HG03039 (cell line): Measurements from ENCODE around the gene GSTK1.

Experiments used
- ATAC-seq: cut with Tn5 transposase; IDR thresholded peaks from one replicate; pipeline ENCODE4 v1.9.1; 2021; ENCODE audit warnings: mild to moderate bottlenecking, moderate library complexity; ENCODE audit not compliant: unreplicated experiment

Gene GSTK1

GRCh38 chr7:143295870-143296269 lies 32.6 kb downstream of the GSTK1 start:
- no peak for ATAC-seq

DNA sequence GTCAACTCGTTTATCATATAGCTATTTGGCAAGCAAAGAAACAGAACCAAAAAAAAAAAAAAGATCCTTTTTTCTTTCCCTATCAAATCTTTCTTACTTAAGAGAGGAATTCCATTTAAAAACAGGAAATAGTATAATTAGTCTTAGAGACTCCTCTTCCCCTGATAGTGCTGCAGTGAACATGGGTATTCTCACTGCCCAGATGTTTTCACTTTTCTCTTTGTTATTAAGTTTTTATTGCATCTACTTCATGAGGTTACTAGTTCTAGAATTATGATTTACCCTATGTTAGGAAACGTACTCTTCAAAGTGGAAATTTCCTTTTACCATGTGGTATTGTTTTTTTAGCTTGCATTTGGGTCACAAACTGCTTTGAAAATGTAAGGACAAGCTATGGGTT lies 33.4 kb downstream of the GSTK1 start:
- no peak for ATAC-seq

- no peak for ATAC-seq
Observed at GRCh38 chr7:143299346-143299745, 36.1 kb downstream of the GSTK1 start.

DNA sequence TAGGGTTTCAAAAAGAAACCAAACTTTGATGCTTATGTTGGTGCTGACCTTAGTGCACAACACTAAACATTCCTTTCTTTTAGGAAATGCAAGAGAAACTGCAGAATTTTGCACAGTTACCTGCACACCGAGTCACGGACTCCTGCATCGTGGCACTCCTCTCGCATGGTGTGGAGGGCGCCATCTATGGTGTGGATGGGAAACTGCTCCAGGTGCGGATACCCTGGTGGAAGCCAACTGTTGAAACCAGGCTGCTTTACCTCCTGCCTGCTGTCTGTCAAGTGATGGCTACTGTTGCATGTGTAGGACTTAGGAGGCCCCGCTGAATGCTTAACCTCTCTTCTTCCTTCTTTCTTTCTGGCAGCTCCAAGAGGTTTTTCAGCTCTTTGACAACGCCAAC lies 36.6 kb downstream of the GSTK1 start:
- ATAC-seq = no peak

DNA sequence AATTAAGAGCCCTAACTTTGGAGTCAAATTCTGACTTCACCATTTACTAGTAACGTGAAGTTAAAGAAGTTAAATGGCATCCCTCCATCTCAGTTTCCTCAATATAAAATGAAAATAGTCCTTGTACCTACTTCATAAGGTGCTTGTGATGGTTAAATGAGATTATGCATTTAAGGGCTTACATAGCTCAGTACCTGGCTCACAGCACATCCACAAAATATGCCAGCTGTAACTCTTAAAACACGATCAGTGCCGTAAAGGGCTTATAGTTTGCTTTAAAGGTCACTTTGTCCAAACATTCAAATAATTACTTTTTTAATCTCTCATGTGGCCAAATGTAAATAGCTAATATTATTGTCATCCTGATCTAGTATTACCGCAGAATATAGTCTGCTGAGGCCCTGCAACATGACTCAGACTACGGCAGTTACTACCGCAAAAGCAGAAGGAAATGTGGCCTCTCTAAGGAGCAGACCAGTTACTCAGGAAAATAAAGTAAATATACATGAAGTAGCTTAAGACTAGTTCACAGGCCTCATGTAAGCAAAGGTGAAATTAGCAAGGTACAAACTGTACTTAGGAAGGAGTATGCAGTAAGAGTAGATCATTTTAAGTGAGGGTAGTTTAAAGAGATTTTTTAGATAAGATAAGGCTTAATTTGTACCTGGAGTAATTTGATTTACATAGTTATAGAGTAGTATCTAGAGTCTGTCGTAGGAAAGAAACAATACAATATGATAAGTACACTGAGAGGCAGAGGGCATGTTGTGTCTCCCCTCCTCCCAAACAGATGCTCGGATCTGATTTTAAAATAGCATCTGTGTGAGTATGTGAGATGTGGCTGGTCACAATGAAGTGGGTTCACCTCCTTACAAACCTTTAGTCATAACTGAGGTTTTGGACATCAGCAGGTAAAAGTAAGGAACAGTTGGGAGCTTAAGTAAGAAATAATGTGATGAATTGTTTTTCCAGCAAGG lies 38.0 kb downstream of the GSTK1 start:
- no peak for ATAC-seq

- no peak for ATAC-seq
Observed at GRCh38 chr7:143303733-143304132, 40.5 kb downstream of the GSTK1 start.

DNA sequence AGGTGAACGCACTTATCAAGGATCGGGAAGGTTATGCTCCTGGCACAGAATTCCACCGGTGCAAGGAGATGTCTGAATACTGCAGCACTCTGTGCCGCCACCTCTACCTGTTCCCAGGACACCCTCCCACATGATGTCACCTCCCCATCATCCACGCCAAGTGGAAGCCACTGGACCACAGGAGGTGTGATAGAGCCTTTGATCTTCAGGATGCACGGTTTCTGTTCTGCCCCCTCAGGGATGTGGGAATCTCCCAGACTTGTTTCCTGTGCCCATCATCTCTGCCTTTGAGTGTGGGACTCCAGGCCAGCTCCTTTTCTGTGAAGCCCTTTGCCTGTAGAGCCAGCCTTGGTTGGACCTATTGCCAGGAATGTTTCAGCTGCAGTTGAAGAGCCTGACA lies 41.7 kb downstream of the GSTK1 start:
- no peak for ATAC-seq

GRCh38 chr7:143305423-143306070 lies 42.3 kb downstream of the GSTK1 start:
- ATAC-seq = no peak

GRCh38 chr7:143308632-143309031 lies 45.4 kb downstream of the GSTK1 start:
- ATAC-seq = no peak

- ATAC-seq = no peak
Observed at GRCh38 chr7:143314127-143314526, 50.9 kb downstream of the GSTK1 start.

DNA sequence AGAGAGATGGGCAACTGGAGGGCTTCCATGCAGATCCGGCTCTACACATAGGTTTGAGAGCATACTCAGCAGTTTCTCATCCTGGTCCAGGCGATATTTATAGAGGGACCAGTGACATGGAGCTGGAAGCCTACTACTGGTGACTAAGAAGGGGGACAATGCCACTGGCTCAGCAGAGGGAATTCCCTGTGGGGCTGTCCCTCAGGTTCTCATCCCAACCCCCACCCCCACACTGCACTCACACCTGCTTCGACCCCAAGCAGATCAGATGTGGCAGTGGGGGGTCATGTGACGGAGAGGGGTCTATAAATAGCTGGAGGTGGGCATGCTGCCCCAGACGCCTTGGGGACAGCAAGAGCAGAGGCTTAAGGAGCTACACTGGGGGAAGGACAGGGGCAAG lies 52.5 kb downstream of the GSTK1 start, which contains the start of gene CLCN1:
Gene CLCN1, plus strand, starts transcription at position 336 of the 400 bp plus-strand sequence. CDS start 102 bp downstream, outside the sequence.
- ATAC-seq = no peak

GRCh38 chr7:143316492-143316891 lies 53.3 kb downstream of the GSTK1 start:
- ATAC-seq = no peak

- ATAC-seq = no peak
Observed at GRCh38 chr7:143318661-143319060, 55.4 kb downstream of the GSTK1 start.
